HG02798 (cell line): Measurements from ENCODE around the gene EPHA4.
A peak's percentile ranks its signal among the peaks of the same experiment; 100 is the strongest.

ENCODE experiments used
- ATAC-seq: cut with Tn5 transposase; IDR thresholded peaks from one replicate; pipeline ENCODE4 v1.9.1; 2021; ENCODE audit warnings: mild to moderate bottlenecking; ENCODE audit not compliant: unreplicated experiment, poor library complexity

Gene EPHA4

GRCh38 chr2:221572219-221572820 lies at the start of gene EPHA4:
Gene EPHA4 (minus strand): TSS chr2:221572304. CDS start chr2:221572248, 56 bp downstream.
- peak; percentile 92 for ATAC-seq

GRCh38 chr2:221618007-221618406 lies 45.9 kb upstream of the EPHA4 start:
- ATAC-seq, result no peak

GRCh38 chr2:221616561-221616960 lies 44.5 kb upstream of the EPHA4 start:
- no peak for ATAC-seq

GRCh38 chr2:221614274-221614673 lies 42.2 kb upstream of the EPHA4 start:
- ATAC-seq, result no peak

GRCh38 chr2:221612800-221613199 lies 40.7 kb upstream of the EPHA4 start:
- no peak for ATAC-seq

GRCh38 chr2:221612161-221612560 lies 40.1 kb upstream of the EPHA4 start:
- ATAC-seq, result no peak

GRCh38 chr2:221610675-221611074 lies 38.6 kb upstream of the EPHA4 start:
- no peak for ATAC-seq

GRCh38 chr2:221610255-221610654 lies 38.2 kb upstream of the EPHA4 start:
- no peak for ATAC-seq

- no peak for ATAC-seq
Observed at GRCh38 chr2:221608442-221608841, 36.3 kb upstream of the EPHA4 start.

GRCh38 chr2:221606424-221606823 lies 34.3 kb upstream of the EPHA4 start:
- no peak for ATAC-seq

- ATAC-seq, result no peak
Observed at GRCh38 chr2:221605751-221606240, 33.7 kb upstream of the EPHA4 start.

GRCh38 chr2:221602938-221603337 lies 30.8 kb upstream of the EPHA4 start:
- no peak for ATAC-seq

- no peak for ATAC-seq
Observed at GRCh38 chr2:221601376-221601775, 29.3 kb upstream of the EPHA4 start.

GRCh38 chr2:221600388-221600787 lies 28.3 kb upstream of the EPHA4 start:
- no peak for ATAC-seq

GRCh38 chr2:221596192-221596591 lies 24.1 kb upstream of the EPHA4 start:
- no peak for ATAC-seq

GRCh38 chr2:221590861-221591365 lies 18.8 kb upstream of the EPHA4 start:
- ATAC-seq, result no peak

GRCh38 chr2:221589696-221590095 lies 17.6 kb upstream of the EPHA4 start:
- ATAC-seq, result no peak

- ATAC-seq, result no peak
Observed at GRCh38 chr2:221588306-221588985, 16.3 kb upstream of the EPHA4 start.

- no peak for ATAC-seq
Observed at GRCh38 chr2:221581986-221582385, 9.9 kb upstream of the EPHA4 start.

GRCh38 chr2:221574231-221574570 lies 2.1 kb upstream of the EPHA4 start:
- ATAC-seq, result no peak

GRCh38 chr2:221573430-221574230 lies 1.5 kb upstream of the EPHA4 start:
- peak; percentile 67 for ATAC-seq
